Ovary (tissue), 9 donors: ENCODE data around the gene ADAMTS17. TPM values are rescaled to one million over a fixed set of nuclear protein-coding genes. Genes with fewer than 3 reads are reported as not detected.

ENCODE experiments used
- DNase-seq, 5 donors: peaks; one replicate each; pipeline ENCODE4 v3.0.0-alpha.2; 2019 to 2020
- H3K27ac ChIP-seq, 2 donors: fragments of 200-600 bp; one replicate each; pipeline versions ENCODE4 v1.5.1 to v1.8.0; 2019 to 2022
- H3K27me3 ChIP-seq: fragments of 200-600 bp; one replicate; pipeline ENCODE4 v1.8.0; 2022
- H3K36me3 ChIP-seq: fragments of 200-600 bp; sonication (generic); one replicate; pipeline ENCODE4 v1.5.1; 2019
- H3K4me1 ChIP-seq: one replicate; pipeline ENCODE4 v1.8.1; 2013; ENCODE audit warnings: mild to moderate bottlenecking, moderate library complexity; ENCODE audit not compliant: insufficient read depth
- H3K4me3 ChIP-seq: fragments of 200-600 bp; sonication (generic); one replicate; pipeline ENCODE4 v1.5.1; 2017
- H3K9me3 ChIP-seq, 2 donors: fragments of 200-600 bp in 1 of 2; sonication (generic) in 1 of 2; one replicate each; pipeline versions ENCODE4 v1.5.1 to v1.8.1; 2013 to 2019; ENCODE audit warnings: mild to moderate bottlenecking in 1 of 2, moderate library complexity in 1 of 2
- CTCF ChIP-seq, 3 donors: fragments of 450-650 bp in 2 of 3; fragments of 200-600 bp in 1 of 3; IDR thresholded peaks; one replicate each; pipeline versions ENCODE4 v1.5.1 to v1.8.0; 2016 to 2022; ENCODE audit warnings: antibody characterized with exemption in 3 of 3, mild to moderate bottlenecking in 1 of 3
- EP300 ChIP-seq: sonication (generic); formaldehyde crosslinking; IDR thresholded peaks from one replicate; pipeline ENCODE4 v1.6.1; 2017; ENCODE audit warnings: antibody characterized with exemption
- POLR2A ChIP-seq: fragments of 450-650 bp; IDR thresholded peaks from one replicate; pipeline ENCODE4 v1.6.1; 2017; ENCODE audit warnings: antibody characterized with exemption, mild to moderate bottlenecking, moderate library complexity
- WGBS, 3 donors: extraction: QIAGEN DNeasy Blood & Tissue Kit in 1 of 3; methylation state at CpG; one replicate each; pipeline versions ENCODE4 v1.1.5 to v1.1.7; 2013 to 2017; 5-methylcytosine and 5-hydroxymethylcytosine counted together
- intact Hi-C, 4 donors: fragments of 100-400 bp; cut with DNase I; formaldehyde crosslinking; loops; one replicate each; pipeline versions ENCODE4 v1.11.0 to v1.15.1; 2022 to 2023
- polyA plus RNA-seq, 2 donors: library from polyadenylated mRNA; stranded (reverse); fragments of 200-250 nt in 1 of 2; fragments of 350-450 nt in 1 of 2; fragmentation: Illumina TruSeq in 1 of 2; extraction: RNeasy Lipid Tissue Mini Kit (QIAGEN cat#74804) in 1 of 2; gene quantifications; one replicate each; pipeline ENCODE4 v1.2.3, GENCODE V29; 2013 to 2014
- total RNA-seq, 7 donors: library from RNA; depleted of rRNA in 2 of 7; stranded (reverse); fragments of >200 nt in 2 of 7; fragmentation: NEBNext Ultra II Directional in 3 of 7; extraction: Animal tissue kit (Norgen Biotek cat#: 25700) in 3 of 7; gene quantifications; one replicate each; pipeline versions ENCODE4 v1.1.0 to v1.2.4, GENCODE V29; 2016 to 2023
- donor health status: DM: no; HTN: no; CAD: no; lungs with moderate emphysema.
- donor health status: DM: no; HTN: no; CAD: no.
- donor health status: Bipolar disorder and iron deficiency.
- donor health status: DM: yes; HTN: yes; CAD: no.
- donor health status: DM: no; HTN: no; CAD: no.
- donor health status: DM: yes; HTN: yes; CAD: no.

Gene ADAMTS17
- total and polyA plus RNA-seq, 9 donors, result 1.3 to 11.3 (median 5.9) TPM

- intact Hi-C loops, result no loop called here
- no peak for DNase-seq
- Histone ChIP-seq H3K4me3 (no peak overlapping the region), H3K9me3 (no peaks in the 10 kb centered on the region), H3K36me3 (no peaks in the 10 kb centered on the region), H3K27ac (no peak overlapping the region), H3K4me1 (peaks cover 2% of the 10 kb centered on the region), H3K27me3 (no peaks in the 10 kb centered on the region)
- TF ChIP-seq CTCF (IDR thresholded peaks at IDR 0.05) (no peak), EP300 (no peak), POLR2A (no peak)
- 87 to 89% (median 88%) methylated on average over 15 to 16 of the region's 16 CpGs for WGBS, 3 donors
Measured at GRCh38 chr15:99976000-99976399, 365.8 kb downstream of the ADAMTS17 start.

- DNase-seq, result peak in 1 of 5 donors; percentile 31
- H3K4me1 ChIP-seq, result no peaks in the 10 kb centered on the region
- TF ChIP-seq POLR2A (no peak), EP300 (no peak), CTCF (IDR thresholded peaks at IDR 0.05) (no peak)
- no peak overlapping the region for H3K4me3 ChIP-seq
- intact Hi-C loops, result no loop called here
- no peaks in the 10 kb centered on the region for H3K36me3 ChIP-seq
- H3K9me3 ChIP-seq, result no peaks in the 10 kb centered on the region
- WGBS, 3 donors, result 96 to 97% (median 97%) methylated on average over 17 of the region's 17 CpGs
- no peaks in the 10 kb centered on the region for H3K27me3 ChIP-seq
- no peak overlapping the region for H3K27ac ChIP-seq
Measured at GRCh38 chr15:99974246-99974645, 367.5 kb downstream of the ADAMTS17 start.

- WGBS, 3 donors, result 94 to 97% (median 97%) methylated on average over 11 of the region's 11 CpGs
- no peaks in the 10 kb centered on the region for H3K27me3 ChIP-seq
- H3K27ac ChIP-seq, result no peak overlapping the region
- no peaks in the 10 kb centered on the region for H3K36me3 ChIP-seq
- H3K4me1 ChIP-seq, result no peaks in the 10 kb centered on the region
- no peak overlapping the region for H3K4me3 ChIP-seq
- intact Hi-C loops, result no loop called here
- no peak for DNase-seq
- H3K9me3 ChIP-seq, result no peaks in the 10 kb centered on the region
- no peak for TF ChIP-seq CTCF (IDR thresholded peaks at IDR 0.05)
- no peak for TF ChIP-seq EP300
- TF ChIP-seq POLR2A, result no peak
Measured at GRCh38 chr15:99973351-99973750, 368.4 kb downstream of the ADAMTS17 start.

GRCh38 chr15:99970891-99971430, 370.8 kb downstream of the ADAMTS17 start:
- Histone ChIP-seq H3K36me3 (no peaks in the 10 kb centered on the region), H3K27ac (no peak overlapping the region), H3K27me3 (no peaks in the 10 kb centered on the region), H3K9me3 (no peaks in the 10 kb centered on the region), H3K4me1 (no peaks in the 10 kb centered on the region), H3K4me3 (no peak overlapping the region)
- 45 to 68% (median 63%) methylated on average over 9 of the region's 9 CpGs for WGBS, 3 donors
- peak in 1 of 5 donors; percentile 29 for DNase-seq
- intact Hi-C loops, result no loop called here
- TF ChIP-seq EP300, result no peak
- no peak for TF ChIP-seq CTCF (IDR thresholded peaks at IDR 0.05)
- no peak for TF ChIP-seq POLR2A
